Karpas-422 (cell line): Measurements from ENCODE around the gene RAB3IL1. TPM values are rescaled to one million over a fixed set of nuclear protein-coding genes. Genes with fewer than 3 reads are reported as not detected.

Source experiments
- DNase-seq: peaks from one replicate; pipeline ENCODE4 v3.0.0-alpha.2; 2015
- H2AFZ ChIP-seq: fragments of 200-600 bp; sonication (generic); 2 replicates; pipeline ENCODE4 v1.6.1; 2014; ENCODE audit warnings: antibody characterized with exemption, low read length, mixed read lengths
- H3K27ac ChIP-seq: fragments of 200-600 bp; sonication (generic); 2 replicates; pipeline ENCODE4 v1.5.1; 2014; ENCODE audit warnings: mild to moderate bottlenecking, low read length, moderate library complexity
- H3K27me3 ChIP-seq: fragments of 200-600 bp; sonication (generic); 2 replicates; pipeline ENCODE4 v1.6.1; 2014; ENCODE audit warnings: low read length, mixed read lengths
- H3K36me3 ChIP-seq: fragments of 200-600 bp; sonication (generic); 2 replicates; pipeline ENCODE4 v1.6.1; 2014; ENCODE audit warnings: low read length, mixed read lengths; ENCODE audit not compliant: insufficient read depth
- H3K4me1 ChIP-seq: fragments of 200-600 bp; sonication (generic); 2 replicates; pipeline ENCODE4 v1.6.1; 2014; ENCODE audit warnings: mild to moderate bottlenecking, low read length, mixed read lengths
- H3K4me2 ChIP-seq: fragments of 200-600 bp; sonication (generic); 2 replicates; pipeline ENCODE4 v1.6.1; 2014; ENCODE audit warnings: low read length, low read depth, mild to moderate bottlenecking; ENCODE audit not compliant: poor library complexity, severe bottlenecking
- H3K4me3 ChIP-seq: fragments of 200-600 bp; sonication (generic); 2 replicates; pipeline ENCODE4 v1.5.1; 2014; ENCODE audit warnings: mild to moderate bottlenecking, antibody characterized with exemption, low read length, mixed read lengths
- H3K79me2 ChIP-seq: fragments of 200-600 bp; sonication (generic); 2 replicates; pipeline ENCODE4 v1.6.1; 2014; ENCODE audit warnings: mild to moderate bottlenecking, low read length, mixed read lengths
- H3K9ac ChIP-seq: fragments of 200-600 bp; sonication (generic); 2 replicates; pipeline ENCODE4 v1.6.0; 2014; ENCODE audit warnings: low read length
- H3K9me2 ChIP-seq: fragments of 200-600 bp; sonication (generic), shearing (Covaris generic); replicated peaks from 2 replicates; pipeline ENCODE4 v1.6.0; 2014; ENCODE audit warnings: mild to moderate bottlenecking, low read length, moderate library complexity; ENCODE audit not compliant: insufficient read depth
- H3K9me3 ChIP-seq: fragments of 300-700, 200-600 bp; sonication (generic); 2 replicates; pipeline ENCODE4 v1.6.1; 2014; ENCODE audit warnings: low read length, mixed read lengths
- H4K20me1 ChIP-seq: fragments of 200-600 bp; sonication (generic); 2 replicates; pipeline ENCODE4 v1.6.1; 2014; ENCODE audit warnings: mild to moderate bottlenecking, antibody characterized with exemption, low read length, low read depth; ENCODE audit not compliant: insufficient read depth
- small RNA-seq: library from RNA; depleted of rRNA; stranded (forward); fragments of <200 nt; gene quantifications from one replicate; pipeline ENCODE3, GENCODE V24; 2014
- total RNA-seq: library from RNA; depleted of rRNA; stranded (reverse); fragments of >200 nt; shearing (Covaris generic); gene quantifications from 2 replicates; pipeline ENCODE4 v1.2.3, GENCODE V29; 2014; ENCODE audit warnings: low replicate concordance; rRNA removed

The RAB3IL1 gene
- total RNA-seq, 1 experiment from 2014 or later = not detected

GRCh38 chr11:61851900-61852295 is 65.5 kb downstream of the RAB3IL1 start:
- H2AFZ ChIP-seq = no peak overlapping the region
- H3K4me3 ChIP-seq = no peak overlapping the region
- no peaks in the 10 kb centered on the region for H3K9me3 ChIP-seq
- no peaks in the 10 kb centered on the region for H4K20me1 ChIP-seq
- H3K4me1 ChIP-seq = no peaks in the 10 kb centered on the region
- no peak for DNase-seq
- H3K79me2 ChIP-seq = no peaks in the 10 kb centered on the region
- H3K36me3 ChIP-seq = no peaks in the 10 kb centered on the region
- H3K27me3 ChIP-seq = no peaks in the 10 kb centered on the region
- no peaks in the 10 kb centered on the region for H3K9me2 ChIP-seq
- no peak overlapping the region for H3K4me2 ChIP-seq
- no peak overlapping the region for H3K9ac ChIP-seq
- H3K27ac ChIP-seq = no peak overlapping the region

GRCh38 chr11:61851113-61851899 is 66.1 kb downstream of the RAB3IL1 start:
- no peak overlapping the region for H2AFZ ChIP-seq
- no peak overlapping the region for H3K4me3 ChIP-seq
- DNase-seq = no peak
- H3K9ac ChIP-seq = no peak overlapping the region
- no peaks in the 10 kb centered on the region for H3K9me2 ChIP-seq
- H3K27me3 ChIP-seq = no peaks in the 10 kb centered on the region
- no peak overlapping the region for H3K4me2 ChIP-seq
- no peaks in the 10 kb centered on the region for H3K9me3 ChIP-seq
- H3K4me1 ChIP-seq = no peaks in the 10 kb centered on the region
- no peaks in the 10 kb centered on the region for H3K36me3 ChIP-seq
- H4K20me1 ChIP-seq = no peaks in the 10 kb centered on the region
- H3K27ac ChIP-seq = no peak overlapping the region
- H3K79me2 ChIP-seq = no peaks in the 10 kb centered on the region

GRCh38 chr11:61850687-61851086 is 66.7 kb downstream of the RAB3IL1 start:
- H3K27me3 ChIP-seq = no peaks in the 10 kb centered on the region
- no peak for DNase-seq
- no peaks in the 10 kb centered on the region for H3K9me2 ChIP-seq
- no peak overlapping the region for H3K9ac ChIP-seq
- H3K9me3 ChIP-seq = no peaks in the 10 kb centered on the region
- no peak overlapping the region for H3K4me2 ChIP-seq
- no peak overlapping the region for H3K4me3 ChIP-seq
- H3K36me3 ChIP-seq = no peaks in the 10 kb centered on the region
- no peaks in the 10 kb centered on the region for H3K4me1 ChIP-seq
- no peak overlapping the region for H2AFZ ChIP-seq
- no peak overlapping the region for H3K27ac ChIP-seq
- no peaks in the 10 kb centered on the region for H4K20me1 ChIP-seq
- no peaks in the 10 kb centered on the region for H3K79me2 ChIP-seq

GRCh38 chr11:61848631-61849030 is 68.7 kb downstream of the RAB3IL1 start:
- Histone ChIP-seq H3K4me2 (no peak overlapping the region), H2AFZ (no peak overlapping the region), H3K4me1 (no peaks in the 10 kb centered on the region), H3K9me2 (no peaks in the 10 kb centered on the region), H3K79me2 (no peaks in the 10 kb centered on the region), H3K27ac (no peak overlapping the region), H3K9me3 (no peaks in the 10 kb centered on the region), H4K20me1 (no peaks in the 10 kb centered on the region), H3K36me3 (no peaks in the 10 kb centered on the region), H3K4me3 (no peak overlapping the region), H3K9ac (no peak overlapping the region), H3K27me3 (no peaks in the 10 kb centered on the region)
- no peak for DNase-seq

- H3K9ac ChIP-seq = no peak overlapping the region
Observed at GRCh38 chr11:61847914-61848581, 69.3 kb downstream of the RAB3IL1 start.

More at GRCh38 chr11:61847914-61848581, 69.3 kb downstream of the RAB3IL1 start:
- Histone ChIP-seq H3K27ac (no peak overlapping the region), H3K36me3 (no peaks in the 10 kb centered on the region), H3K4me2 (no peak overlapping the region), H3K4me1 (no peaks in the 10 kb centered on the region), H3K4me3 (no peak overlapping the region), H2AFZ (no peak overlapping the region), H3K9me2 (no peaks in the 10 kb centered on the region), H4K20me1 (no peaks in the 10 kb centered on the region), H3K27me3 (no peaks in the 10 kb centered on the region), H3K79me2 (no peaks in the 10 kb centered on the region), H3K9me3 (no peaks in the 10 kb centered on the region)
- no peak for DNase-seq

Small RNAs within 50 kb of the gene (small RNA-seq; reads per million reads assigned to genes)
- gene MIR6746 (not detected), gene RNU6-1243P (not detected)

Other genes with a start within 250 kb of the RAB3IL1 start
- not detected in 2 replicates for gene DAGLA, start 237.2 kb downstream of the RAB3IL1 start, total RNA-seq
- gene MYRF, start 164.9 kb downstream of the RAB3IL1 start, total RNA-seq = 0.32 TPM in 1 of 2 replicates, not detected in the other
- 81.3 and 303 TPM in 2 replicates for gene TMEM258, start 125.0 kb downstream of the RAB3IL1 start, total RNA-seq
- gene FEN1, start 124.7 kb downstream of the RAB3IL1 start, total RNA-seq = 18.0 and 32.4 TPM in 2 replicates
- gene FADS1, start 100.6 kb downstream of the RAB3IL1 start, total RNA-seq = 80.3 and 99.6 TPM in 2 replicates
- gene FADS2, start 89.3 kb downstream of the RAB3IL1 start, total RNA-seq = 74.0 and 75.7 TPM in 2 replicates
- 39.5 and 70.4 TPM in 2 replicates for gene FADS3, start 26.0 kb downstream of the RAB3IL1 start, total RNA-seq
- 1.7 and 1.9 TPM in 2 replicates for gene BEST1, start 32.8 kb upstream of the RAB3IL1 start, total RNA-seq
- 209 and 392 TPM in 2 replicates for gene FTH1, start 50.1 kb upstream of the RAB3IL1 start, total RNA-seq
- 36.8 and 48.8 TPM in 2 replicates for gene INCENP, start 206.4 kb upstream of the RAB3IL1 start, total RNA-seq